ENCODE results near the gene KCND2. TPM values are rescaled to one million over a fixed set of nuclear protein-coding genes. Genes with fewer than 3 reads are reported as not detected.

The KCND2 gene
- total and polyA plus RNA-seq, 2 experiments from 2014 or later: 0.45 to 2.2 TPM

DNA sequence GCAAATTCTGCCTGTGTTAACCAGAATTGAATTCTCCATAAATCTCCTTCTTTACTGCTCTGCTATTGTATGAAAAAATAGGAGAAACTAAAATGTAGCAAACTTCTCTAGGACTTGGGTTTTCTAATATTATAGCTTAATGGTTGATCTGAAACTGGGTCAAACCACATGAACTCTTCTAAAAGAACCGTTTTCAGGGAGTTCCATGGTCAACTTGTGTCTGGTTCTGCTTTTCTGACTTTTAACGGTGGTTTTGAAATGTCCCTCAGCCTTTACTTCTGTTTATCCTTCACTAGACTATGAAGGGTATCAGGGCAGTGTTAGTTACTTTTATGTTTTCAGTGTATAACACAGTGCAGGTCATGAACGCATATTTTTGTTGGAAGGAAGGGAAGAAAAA, 342.7 kb downstream of the KCND2 start:
- H3K9me3 ChIP-seq (ENCODE audit: low read depth): no peaks in the 10 kb centered on the region
- no peaks in the 10 kb centered on the region for H3K27me3 ChIP-seq
- TF ChIP-seq, protein P1, sequence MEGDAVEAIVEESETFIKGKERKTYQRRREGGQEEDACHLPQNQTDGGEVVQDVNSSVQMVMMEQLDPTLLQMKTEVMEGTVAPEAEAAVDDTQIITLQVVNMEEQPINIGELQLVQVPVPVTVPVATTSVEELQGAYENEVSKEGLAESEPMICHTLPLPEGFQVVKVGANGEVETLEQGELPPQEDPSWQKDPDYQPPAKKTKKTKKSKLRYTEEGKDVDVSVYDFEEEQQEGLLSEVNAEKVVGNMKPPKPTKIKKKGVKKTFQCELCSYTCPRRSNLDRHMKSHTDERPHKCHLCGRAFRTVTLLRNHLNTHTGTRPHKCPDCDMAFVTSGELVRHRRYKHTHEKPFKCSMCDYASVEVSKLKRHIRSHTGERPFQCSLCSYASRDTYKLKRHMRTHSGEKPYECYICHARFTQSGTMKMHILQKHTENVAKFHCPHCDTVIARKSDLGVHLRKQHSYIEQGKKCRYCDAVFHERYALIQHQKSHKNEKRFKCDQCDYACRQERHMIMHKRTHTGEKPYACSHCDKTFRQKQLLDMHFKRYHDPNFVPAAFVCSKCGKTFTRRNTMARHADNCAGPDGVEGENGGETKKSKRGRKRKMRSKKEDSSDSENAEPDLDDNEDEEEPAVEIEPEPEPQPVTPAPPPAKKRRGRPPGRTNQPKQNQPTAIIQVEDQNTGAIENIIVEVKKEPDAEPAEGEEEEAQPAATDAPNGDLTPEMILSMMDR (IDR thresholded peaks at IDR 0.05; ENCODE audit: low read depth, low read length): no peak
- no peak overlapping the region for H3K4me3 ChIP-seq
- DNase-seq (ENCODE audit: low read depth in 1 of 2, low spot score in 1 of 2): no peak
- no peak overlapping the region for H3K27ac ChIP-seq
- no peaks in the 10 kb centered on the region for H3K36me3 ChIP-seq
- no peaks in the 10 kb centered on the region for H3K4me1 ChIP-seq (ENCODE audit: low read depth)

DNA sequence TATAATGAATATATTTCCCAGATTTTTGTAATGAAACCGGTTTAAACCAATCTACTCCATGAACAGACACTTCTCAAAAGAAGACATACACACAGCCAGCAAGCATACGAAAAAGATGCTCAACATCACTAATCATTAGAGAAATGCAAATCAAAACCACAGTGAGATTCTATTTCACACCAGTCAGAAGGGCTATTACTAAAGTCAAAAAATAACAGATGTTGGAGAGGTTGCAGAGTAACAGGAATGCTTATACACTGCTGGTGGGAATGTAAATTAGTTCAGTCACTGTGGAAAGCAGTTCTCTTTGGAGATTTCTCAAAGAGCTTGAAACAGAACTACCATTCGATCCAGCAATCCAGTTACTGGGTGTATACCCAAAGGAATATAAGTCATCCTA, 344.3 kb downstream of the KCND2 start:
- no peak for DNase-seq (ENCODE audit: low read depth in 1 of 2, low spot score in 1 of 2)
- no peak overlapping the region for H3K27ac ChIP-seq
- TF ChIP-seq, protein P1 (IDR thresholded peaks at IDR 0.05; ENCODE audit: low read depth, low read length): no peak

DNA sequence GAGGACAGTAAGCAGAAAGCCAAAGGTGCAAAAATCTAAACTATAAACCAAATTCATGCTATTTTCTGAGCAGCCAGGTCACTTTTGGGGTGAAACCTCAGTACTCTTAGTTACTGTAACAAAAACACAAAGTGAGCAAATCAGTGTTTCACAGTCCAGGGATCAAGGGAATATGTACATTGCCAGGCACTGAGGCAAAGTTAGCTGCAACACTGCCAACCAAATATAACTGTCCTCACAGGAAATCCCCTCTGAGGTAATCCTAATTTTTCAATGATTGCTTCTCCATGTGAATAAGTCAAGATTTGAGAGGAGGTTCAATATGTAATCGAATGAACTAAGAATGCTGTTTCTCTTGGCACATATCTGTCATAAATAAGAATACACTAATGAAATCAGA, 355.3 kb downstream of the KCND2 start:
- no peak for DNase-seq (ENCODE audit: low read depth in 1 of 2, low spot score in 1 of 2)
- TF ChIP-seq, protein P1 (IDR thresholded peaks at IDR 0.05; ENCODE audit: low read depth, low read length): no peak
- no peak overlapping the region for H3K27ac ChIP-seq
- no peaks in the 10 kb centered on the region for H3K27me3 ChIP-seq
- H3K9me3 ChIP-seq (ENCODE audit: low read depth): no peaks in the 10 kb centered on the region
- H3K4me3 ChIP-seq: no peak overlapping the region
- H3K4me1 ChIP-seq (ENCODE audit: low read depth): no peaks in the 10 kb centered on the region
- no peaks in the 10 kb centered on the region for H3K36me3 ChIP-seq

More for the DNA sequence above, 344.3 kb downstream of the KCND2 start:
- no peaks in the 10 kb centered on the region for H3K36me3 ChIP-seq
- H3K27me3 ChIP-seq: no peaks in the 10 kb centered on the region
- H3K9me3 ChIP-seq (ENCODE audit: low read depth): no peaks in the 10 kb centered on the region
- no peak overlapping the region for H3K4me3 ChIP-seq
- H3K4me1 ChIP-seq (ENCODE audit: low read depth): no peaks in the 10 kb centered on the region

DNA sequence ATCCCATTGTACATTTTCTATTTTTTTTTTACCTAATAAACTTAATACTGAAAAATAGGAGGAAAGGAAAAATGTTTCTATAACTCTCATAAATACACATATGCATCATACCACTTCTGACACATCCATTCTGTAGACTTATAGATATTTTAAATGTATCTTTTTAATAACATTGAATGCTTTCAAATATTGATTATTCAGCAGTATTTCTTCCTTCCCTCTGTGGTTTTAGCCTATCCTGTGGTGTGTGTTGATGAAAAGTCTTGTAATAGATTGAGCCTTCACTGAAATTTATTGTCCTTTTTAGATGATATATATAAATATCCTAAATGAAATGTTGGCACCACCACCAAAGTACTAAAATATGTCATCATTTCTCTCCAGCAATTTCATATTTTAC, 366.9 kb downstream of the KCND2 start:
- Histone ChIP-seq H3K36me3 (no peaks in the 10 kb centered on the region), H3K27me3 (no peaks in the 10 kb centered on the region), H3K9me3 (ENCODE audit: low read depth) (no peaks in the 10 kb centered on the region), H3K4me1 (ENCODE audit: low read depth) (no peaks in the 10 kb centered on the region), H3K27ac (no peak overlapping the region), H3K4me3 (no peak overlapping the region)
- no peak for DNase-seq (ENCODE audit: low read depth in 1 of 2, low spot score in 1 of 2)
- TF ChIP-seq, protein P1 (IDR thresholded peaks at IDR 0.05; ENCODE audit: low read depth, low read length): no peak

DNA sequence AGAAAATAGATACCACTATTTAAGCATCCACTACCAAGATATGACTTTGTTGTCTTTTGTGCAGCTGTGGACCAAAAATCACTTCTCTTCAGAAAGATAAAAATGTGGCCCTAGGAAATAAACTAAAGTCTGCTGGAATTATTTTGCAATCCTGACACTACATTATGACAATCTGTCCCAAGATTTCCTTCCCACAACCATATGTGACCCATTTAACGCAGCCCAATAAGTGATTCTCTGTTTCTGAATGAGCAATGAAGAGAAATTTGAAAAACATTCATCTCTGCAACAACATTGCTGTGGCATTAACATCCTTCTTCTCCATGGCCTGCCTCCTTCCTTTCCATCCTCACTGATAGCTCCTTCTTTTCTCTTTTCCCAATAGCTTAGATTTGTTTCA, 373.0 kb downstream of the KCND2 start:
- H3K4me1 ChIP-seq (ENCODE audit: low read depth): no peaks in the 10 kb centered on the region
- no peak overlapping the region for H3K4me3 ChIP-seq
- no peaks in the 10 kb centered on the region for H3K27me3 ChIP-seq
- H3K9me3 ChIP-seq (ENCODE audit: low read depth): no peaks in the 10 kb centered on the region
- DNase-seq (ENCODE audit: low read depth in 1 of 2, low spot score in 1 of 2): no peak
- no peak overlapping the region for H3K27ac ChIP-seq
- no peaks in the 10 kb centered on the region for H3K36me3 ChIP-seq
- TF ChIP-seq, protein P1 (IDR thresholded peaks at IDR 0.05; ENCODE audit: low read depth, low read length): no peak

DNA sequence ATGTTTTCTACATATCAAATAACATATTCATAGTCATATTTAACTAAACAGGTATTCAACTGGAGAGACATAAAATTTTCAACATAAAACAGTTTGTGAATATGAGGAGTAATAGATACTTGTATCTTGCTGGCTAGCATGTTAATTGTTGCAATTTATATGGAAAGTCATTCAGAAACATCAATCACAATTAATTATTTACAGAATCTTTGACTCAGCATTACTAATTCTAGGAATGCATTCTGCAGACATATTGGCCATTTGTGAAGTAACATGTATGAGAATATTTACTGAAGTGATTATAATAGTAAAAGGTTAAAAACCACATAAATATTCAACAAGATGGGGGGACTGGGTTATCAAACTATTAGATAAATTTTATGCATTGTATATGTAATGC, 381.3 kb downstream of the KCND2 start:
- H3K36me3 ChIP-seq: no peaks in the 10 kb centered on the region
- DNase-seq (ENCODE audit: low read depth in 1 of 2, low spot score in 1 of 2): no peak
- no peak overlapping the region for H3K27ac ChIP-seq
- H3K4me3 ChIP-seq: no peak overlapping the region
- no peaks in the 10 kb centered on the region for H3K9me3 ChIP-seq (ENCODE audit: low read depth)
- no peaks in the 10 kb centered on the region for H3K27me3 ChIP-seq
- TF ChIP-seq, protein P1 (IDR thresholded peaks at IDR 0.05; ENCODE audit: low read depth, low read length): no peak
- no peaks in the 10 kb centered on the region for H3K4me1 ChIP-seq (ENCODE audit: low read depth)
